AG04450 (cell line): Measurements from ENCODE around the gene RPS27L. TPM values are rescaled to one million over a fixed set of nuclear protein-coding genes. Genes with fewer than 3 reads are reported as not detected.

ENCODE experiments used
- CTCF ChIA-PET: fragments of 300-600, 350-600 bp; formaldehyde crosslinking; extraction: SDS; loops from one replicate; lab custom pipeline; 2022; ENCODE audit warnings: antibody characterized with exemption, inconsistent platforms; lab: Charles Lee
- POLR2A ChIA-PET: fragments of 350-600 bp; formaldehyde crosslinking; extraction: SDS; loops from one replicate; lab custom pipeline; 2021; ENCODE audit warnings: antibody characterized with exemption, inconsistent platforms; lab: Yijun Ruan, JAX
- DNase-seq: peaks from one replicate; pipeline ENCODE4 v3.0.0-alpha.2; 2011; ENCODE audit warnings: low read depth, low spot score
- H3K27ac ChIP-seq: one replicate; pipeline ENCODE4 v1.5.1; 2012; ENCODE audit warnings: low read depth, low read length, control low read depth
- H3K27me3 ChIP-seq: one replicate; pipeline ENCODE4 v1.6.0; 2012; ENCODE audit warnings: low read length; ENCODE audit not compliant: control insufficient read depth, insufficient read depth
- H3K4me3 ChIP-seq: 2 replicates; pipeline ENCODE4 v1.5.1; 2011; ENCODE audit warnings: mild to moderate bottlenecking, low read depth, low read length, control low read depth
- H3K9me3 ChIP-seq: 2 replicates; pipeline ENCODE4 v1.5.1; 2012; ENCODE audit warnings: low read length; ENCODE audit not compliant: control insufficient read depth, insufficient read depth
- CTCF ChIP-seq: IDR thresholded peaks from 2 replicates; pipeline ENCODE4 v1.5.1; 2011; ENCODE audit warnings: low read depth, low read length, control low read depth, inconsistent platforms
- polyA plus RNA-seq: library from polyadenylated mRNA; depleted of rRNA; stranded (reverse); fragments of >200 nt; gene quantifications from 2 replicates; pipeline ENCODE4 v1.2.3, GENCODE V29; 2011

Gene RPS27L
- polyA plus RNA-seq, 1 experiment, result 610 TPM

GRCh38 chr15:63124506-63124905 is 32.8 kb downstream of the RPS27L start:
- no peak for DNase-seq
- H3K27ac ChIP-seq, result no peak overlapping the region
- TF ChIP-seq CTCF, result no peak
- ChIA-PET CTCF (no interaction called here), POLR2A (interaction anchor here (0.7 kb wide), 1 partner anchor 23 kb away, joined by 5 read pairs; no protein-coding TSS in a partner anchor)
- H3K27me3 ChIP-seq, result no peaks in the 10 kb centered on the region
- H3K4me3 ChIP-seq, result no peak overlapping the region
- peaks cover 5% of the 10 kb centered on the region; the same call in 1 of the 2 replicates for H3K9me3 ChIP-seq

- no peak for DNase-seq
- ChIA-PET POLR2A (interaction anchor here (0.6 kb wide), 1 partner anchor 146 kb away, joined by 6 read pairs; no protein-coding TSS in a partner anchor), CTCF (no interaction called here)
- no peak for TF ChIP-seq CTCF
- Histone ChIP-seq H3K27me3 (no peaks in the 10 kb centered on the region), H3K9me3 (peaks cover 6% of the 10 kb centered on the region; the same call in 1 of the 2 replicates), H3K27ac (no peak overlapping the region), H3K4me3 (peak overlapping the region; percentile 79)
These were observed 35.0 kb downstream of the RPS27L start for GRCh38 chr15:63122002-63122875.

- POLR2A ChIA-PET, result interaction anchor here (0.6 kb wide), 1 partner anchor 146 kb away, joined by 6 read pairs; no protein-coding TSS in a partner anchor
- Histone ChIP-seq H3K4me3 (peak within 1 kb of the TSS; percentile 79), H3K27ac (peak within 1 kb of the TSS; percentile 78), H3K9me3 (peaks cover 6% of the 10 kb centered on the region; the same call in 1 of the 2 replicates), H3K27me3 (no peaks in the 10 kb centered on the region)
- peak; percentile 64 for DNase-seq
- CTCF ChIA-PET, result no interaction called here
- TF ChIP-seq CTCF, result no peak
These were observed 35.8 kb downstream of the RPS27L start, which contains the start of gene LACTB for GRCh38 chr15:63121382-63122001. LACTB (plus strand) TSS chr15:63121861; CDS start chr15:63121872, 11 bp downstream.

- Histone ChIP-seq H3K27me3 (no peaks in the 10 kb centered on the region), H3K27ac (no peak overlapping the region), H3K4me3 (no peak overlapping the region), H3K9me3 (peaks cover 6% of the 10 kb centered on the region; the same call in 1 of the 2 replicates)
- ChIA-PET POLR2A (interaction anchor here (0.6 kb wide), 1 partner anchor 15 kb away, joined by 3 read pairs; no protein-coding TSS in a partner anchor), CTCF (no interaction called here)
- TF ChIP-seq CTCF, result no peak
- DNase-seq, result no peak
These were observed 38.4 kb downstream of the RPS27L start for GRCh38 chr15:63118854-63119253.
